ENCODE data around the gene CLEC2A.

The CLEC2A gene

DNA sequence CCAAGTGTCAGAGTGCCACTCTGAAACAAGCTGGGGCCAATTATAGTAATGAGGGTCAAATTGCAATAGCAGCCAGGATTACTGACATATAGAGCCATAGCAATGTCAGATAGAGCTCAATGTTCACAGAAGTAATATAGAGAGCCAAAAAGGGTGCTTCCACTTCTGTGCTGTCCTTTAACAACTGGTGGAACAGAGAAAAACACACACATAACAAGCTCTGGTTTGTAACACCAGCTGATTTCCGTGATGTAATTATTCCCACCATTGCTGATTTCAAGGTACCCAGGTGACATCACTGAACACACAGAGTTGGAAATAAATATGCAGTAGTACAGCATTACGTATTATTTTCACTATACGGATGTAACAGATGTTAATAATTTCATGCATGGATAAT is 60.0 kb downstream of the CLEC2A start:
- Histone ChIP-seq H3K36me3 (ENCODE audit: control insufficient read depth, insufficient read depth, low read length) (no peaks in the 10 kb centered on the region), H3K9ac (ENCODE audit: low read length) (no peak overlapping the region), H3K4me1 (ENCODE audit: control insufficient read depth, insufficient read depth, low read length) (no peaks in the 10 kb centered on the region), H3K4me3 (ENCODE audit: low read length) (no peak overlapping the region), H3K27me3 (ENCODE audit: control insufficient read depth, insufficient read depth, low read length) (no peaks in the 10 kb centered on the region), H3K9me3 (ENCODE audit: control insufficient read depth, low read length) (no peaks in the 10 kb centered on the region)

- peak overlapping the region; percentile 76 for H3K9ac ChIP-seq (ENCODE audit: low read length)
- H3K4me3 ChIP-seq (ENCODE audit: low read length): no peak overlapping the region
- no peaks in the 10 kb centered on the region for H3K27me3 ChIP-seq (ENCODE audit: control insufficient read depth, insufficient read depth, low read length)
- no peaks in the 10 kb centered on the region for H3K36me3 ChIP-seq (ENCODE audit: control insufficient read depth, insufficient read depth, low read length)
- no peaks in the 10 kb centered on the region for H3K4me1 ChIP-seq (ENCODE audit: control insufficient read depth, insufficient read depth, low read length)
- no peaks in the 10 kb centered on the region for H3K9me3 ChIP-seq (ENCODE audit: control insufficient read depth, low read length)
These were observed 61.8 kb downstream of the CLEC2A start for GRCh38 chr12:9870286-9870866.

DNA sequence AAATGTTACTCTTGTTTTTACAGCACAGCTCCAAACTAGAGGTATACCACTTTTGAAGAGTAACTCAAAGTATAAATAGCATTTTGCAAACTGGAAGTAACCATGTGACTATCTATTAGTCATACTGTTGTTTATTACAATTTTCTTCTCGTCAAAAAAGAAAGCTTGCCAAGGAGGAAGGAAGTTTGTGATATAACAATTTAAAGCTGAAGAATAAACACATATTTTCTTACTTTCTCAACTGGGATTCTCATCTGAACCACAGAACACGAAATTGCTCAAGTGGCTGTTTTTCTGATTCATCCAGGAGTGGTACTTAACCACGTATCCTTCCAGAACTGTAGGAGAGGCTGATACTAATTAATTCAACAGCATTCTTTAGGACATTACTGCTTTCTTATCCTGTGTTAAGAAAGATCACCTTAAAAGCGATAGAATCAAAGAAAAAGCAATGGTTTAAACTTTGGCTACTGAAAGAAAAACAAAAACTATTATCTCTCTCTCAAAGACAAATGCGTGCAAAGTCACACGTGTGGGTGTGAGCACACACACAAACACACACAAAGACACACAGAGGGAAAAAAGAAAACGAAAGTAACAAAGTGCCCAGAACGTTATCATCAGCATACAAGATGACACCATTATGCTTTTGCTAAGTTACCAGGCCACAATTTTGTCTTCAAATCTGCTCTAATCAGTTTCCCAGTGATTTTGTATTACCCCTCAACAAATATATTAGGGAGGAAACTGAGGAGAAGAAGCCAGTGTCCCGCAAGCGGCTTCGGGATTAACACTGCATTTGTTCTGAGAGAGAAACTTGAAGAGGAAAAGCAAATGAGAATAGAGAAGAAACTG is 62.6 kb downstream of the CLEC2A start, which contains the start of gene CLEC2B:
Gene CLEC2B (minus strand): TSS at position 48 of the 855 bp plus-strand sequence.
- H3K4me1 ChIP-seq (ENCODE audit: control insufficient read depth, insufficient read depth, low read length): no peaks in the 10 kb centered on the region
- H3K9ac ChIP-seq (ENCODE audit: low read length): peak within 1 kb of the TSS; percentile 76
- no peaks in the 10 kb centered on the region for H3K9me3 ChIP-seq (ENCODE audit: control insufficient read depth, low read length)
- peak within 1 kb of the TSS; percentile 57 for H3K4me3 ChIP-seq (ENCODE audit: low read length)
- H3K27me3 ChIP-seq (ENCODE audit: control insufficient read depth, insufficient read depth, low read length): no peaks in the 10 kb centered on the region
- H3K36me3 ChIP-seq (ENCODE audit: control insufficient read depth, insufficient read depth, low read length): no peaks in the 10 kb centered on the region

- Histone ChIP-seq H3K4me3 (ENCODE audit: low read length) (no peak overlapping the region), H3K27me3 (ENCODE audit: control insufficient read depth, insufficient read depth, low read length) (no peaks in the 10 kb centered on the region), H3K9ac (ENCODE audit: low read length) (peak overlapping the region; percentile 76), H3K4me1 (ENCODE audit: control insufficient read depth, insufficient read depth, low read length) (no peaks in the 10 kb centered on the region), H3K36me3 (ENCODE audit: control insufficient read depth, insufficient read depth, low read length) (no peaks in the 10 kb centered on the region), H3K9me3 (ENCODE audit: control insufficient read depth, low read length) (no peaks in the 10 kb centered on the region)
These were observed 63.2 kb downstream of the CLEC2A start for GRCh38 chr12:9868951-9869306.

DNA sequence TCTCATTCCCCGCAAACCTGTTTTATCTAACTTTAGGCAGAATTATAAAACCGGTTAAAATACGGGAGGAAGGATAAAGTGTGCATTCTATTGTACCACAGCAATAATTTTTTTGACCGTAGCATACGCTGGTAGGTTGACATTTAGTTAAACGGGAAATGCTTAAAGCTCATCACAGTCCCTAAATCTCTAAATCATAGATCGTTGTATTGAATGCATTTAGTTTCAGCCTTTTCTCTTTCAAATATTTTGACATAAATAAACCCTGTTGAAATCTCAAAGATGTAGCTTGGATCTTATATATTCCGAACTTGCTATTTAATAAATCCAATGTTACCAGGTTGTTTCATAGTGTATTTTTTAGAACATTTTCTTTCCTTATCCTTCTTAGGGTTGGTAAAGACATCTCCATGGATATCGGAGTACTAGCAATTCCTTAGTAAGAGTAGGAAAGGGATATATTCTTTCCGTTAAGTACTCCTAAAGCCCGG is 63.8 kb downstream of the CLEC2A start:
- no peaks in the 10 kb centered on the region for H3K9me3 ChIP-seq (ENCODE audit: control insufficient read depth, low read length)
- H3K4me1 ChIP-seq (ENCODE audit: control insufficient read depth, insufficient read depth, low read length): no peaks in the 10 kb centered on the region
- no peaks in the 10 kb centered on the region for H3K27me3 ChIP-seq (ENCODE audit: control insufficient read depth, insufficient read depth, low read length)
- H3K9ac ChIP-seq (ENCODE audit: low read length): peak overlapping the region; percentile 11
- no peaks in the 10 kb centered on the region for H3K36me3 ChIP-seq (ENCODE audit: control insufficient read depth, insufficient read depth, low read length)
- no peak overlapping the region for H3K4me3 ChIP-seq (ENCODE audit: low read length)

GRCh38 chr12:9867531-9867930 is 64.6 kb downstream of the CLEC2A start:
- H3K4me1 ChIP-seq (ENCODE audit: control insufficient read depth, insufficient read depth, low read length): no peaks in the 10 kb centered on the region
- no peak overlapping the region for H3K4me3 ChIP-seq (ENCODE audit: low read length)
- no peaks in the 10 kb centered on the region for H3K36me3 ChIP-seq (ENCODE audit: control insufficient read depth, insufficient read depth, low read length)
- H3K9ac ChIP-seq (ENCODE audit: low read length): no peak overlapping the region
- no peaks in the 10 kb centered on the region for H3K9me3 ChIP-seq (ENCODE audit: control insufficient read depth, low read length)
- H3K27me3 ChIP-seq (ENCODE audit: control insufficient read depth, insufficient read depth, low read length): no peaks in the 10 kb centered on the region

DNA sequence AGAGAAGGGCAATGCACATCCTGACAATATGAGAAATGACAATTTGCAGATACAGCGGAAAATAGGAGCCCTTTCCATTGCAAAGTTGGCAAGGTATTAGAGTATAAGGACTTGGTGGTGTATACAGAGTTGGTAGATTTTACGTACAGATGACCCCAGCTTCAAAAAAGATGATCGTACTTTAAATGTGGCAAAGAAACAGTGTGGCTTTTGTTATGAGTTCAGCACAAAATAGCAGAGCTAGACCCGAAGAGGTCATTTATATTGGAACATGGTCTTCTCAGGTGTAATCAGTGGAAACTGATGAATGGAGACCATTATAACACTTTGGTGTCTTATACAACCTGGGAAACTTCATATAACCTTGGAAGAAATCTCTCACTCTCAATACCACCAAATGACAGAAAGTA is 65.3 kb downstream of the CLEC2A start:
- no peak overlapping the region for H3K4me3 ChIP-seq (ENCODE audit: low read length)
- H3K9me3 ChIP-seq (ENCODE audit: control insufficient read depth, low read length): no peaks in the 10 kb centered on the region
- no peaks in the 10 kb centered on the region for H3K27me3 ChIP-seq (ENCODE audit: control insufficient read depth, insufficient read depth, low read length)
- H3K36me3 ChIP-seq (ENCODE audit: control insufficient read depth, insufficient read depth, low read length): no peaks in the 10 kb centered on the region
- no peaks in the 10 kb centered on the region for H3K4me1 ChIP-seq (ENCODE audit: control insufficient read depth, insufficient read depth, low read length)
- H3K9ac ChIP-seq (ENCODE audit: low read length): peak overlapping the region; percentile 28

DNA sequence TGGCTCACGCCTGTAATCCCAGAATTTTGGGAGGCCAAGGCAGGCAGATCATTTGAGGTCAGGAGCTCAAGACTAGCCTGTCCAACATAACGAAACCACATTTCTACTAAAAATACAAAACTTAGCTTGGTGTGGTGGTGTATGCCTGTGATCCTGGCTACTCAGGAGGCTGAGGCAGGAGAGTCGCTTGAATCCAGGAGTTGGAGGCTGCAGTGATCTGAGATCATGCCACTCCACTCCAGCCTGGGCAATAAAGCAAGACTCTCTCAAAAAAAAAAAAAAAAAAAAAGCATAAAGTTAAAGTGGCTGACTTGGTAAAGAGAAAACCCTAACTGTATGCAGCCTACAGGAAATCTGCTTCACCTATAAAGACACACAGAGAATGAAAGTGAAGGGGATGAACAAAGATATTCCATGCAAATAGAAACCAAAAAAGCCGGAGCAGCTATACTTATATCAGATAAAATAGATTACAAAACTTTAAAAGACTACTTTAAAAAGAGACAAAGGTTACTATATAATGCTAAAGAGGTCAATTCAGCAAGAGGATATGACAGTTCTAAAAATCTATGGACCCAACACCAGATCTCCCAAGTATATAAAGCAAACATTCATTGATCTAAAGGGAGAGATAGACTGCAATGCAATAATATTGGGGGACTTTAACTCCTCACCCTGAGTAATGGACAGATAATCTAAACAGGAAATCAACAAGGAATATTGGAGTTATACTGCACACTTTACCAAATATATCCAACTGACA is 67.1 kb downstream of the CLEC2A start:
- no peaks in the 10 kb centered on the region for H3K9me3 ChIP-seq (ENCODE audit: control insufficient read depth, low read length)
- H3K4me1 ChIP-seq (ENCODE audit: control insufficient read depth, insufficient read depth, low read length): no peaks in the 10 kb centered on the region
- no peaks in the 10 kb centered on the region for H3K27me3 ChIP-seq (ENCODE audit: control insufficient read depth, insufficient read depth, low read length)
- H3K9ac ChIP-seq (ENCODE audit: low read length): no peak overlapping the region
- no peaks in the 10 kb centered on the region for H3K36me3 ChIP-seq (ENCODE audit: control insufficient read depth, insufficient read depth, low read length)
- H3K4me3 ChIP-seq (ENCODE audit: low read length): no peak overlapping the region
